ENCODE measurements around the gene DCAF5. TPM values are rescaled to one million over a fixed set of nuclear protein-coding genes. Genes with fewer than 3 reads are reported as not detected.

The DCAF5 gene
- total and polyA plus RNA-seq, 2 of the 8 experiments (the other 6 are each of a cell fraction or from before 2014, with no cell fraction given): 24.3 to 31.0 TPM

- Histone ChIP-seq H3K18ac (ENCODE audit: extremely low read depth, low read length) (no peak overlapping the region), H2BK5ac (ENCODE audit: low read depth, low read length) (no peak overlapping the region), H2BK15ac (ENCODE audit: low read length) (no peak overlapping the region), H2BK120ac (replicated peaks; ENCODE audit: low read depth, low read length) (no peak overlapping the region), H4K20me1 (replicated peaks in 1 of 2; ENCODE audit: control insufficient read depth in 1 of 2, insufficient read depth in 2 of 2, low read length in 2 of 2) (peaks cover 0 to 1% of the 10 kb centered on the region in 2 experiments), H2BK20ac (ENCODE audit: low read length) (no peak overlapping the region), H3K14ac (ENCODE audit: insufficient read length) (no peak overlapping the region), H2AK5ac (ENCODE audit: low read depth, low read length) (no peak overlapping the region), H2AFZ (ENCODE audit: low read length) (no peak overlapping the region), H3K36me3 (ENCODE audit: control insufficient read depth in 2 of 4, insufficient read depth in 4 of 4, low read length in 3 of 4) (peaks cover 0 to 4% (median 0%) of the 10 kb centered on the region in 4 experiments; a peak in 2 of 8 replicates), H2BK12ac (ENCODE audit: low read depth, low read length) (no peak overlapping the region), H3K4me3 (ENCODE audit: extremely low read depth in 1 of 4, insufficient read depth in 2 of 4, low read depth in 3 of 4, low read length in 4 of 4) (no peak overlapping the region), H3K79me2 (ENCODE audit: control insufficient read depth in 1 of 2, insufficient read depth in 2 of 2, low read length in 2 of 2) (no peaks in the 10 kb centered on the region), H4K91ac (replicated peaks; ENCODE audit: insufficient read length, low read length) (no peak overlapping the region), H3K9ac (replicated peaks in 1 of 4; ENCODE audit: extremely low read depth in 1 of 4, low read depth in 3 of 4, low read length in 3 of 4) (no peak overlapping the region), H3K27me3 (replicated peaks in 1 of 4; ENCODE audit: control insufficient read depth in 3 of 4, extremely low read depth in 1 of 4, insufficient read depth in 3 of 4, low read length in 3 of 4) (no peaks in the 10 kb centered on the region), H3K9me3 (ENCODE audit: insufficient read depth in 2 of 2, low read depth in 1 of 2, low read length in 1 of 2) (no peaks in the 10 kb centered on the region), H3K27ac (ENCODE audit: low read depth, low read length) (no peak overlapping the region), H3K23ac (ENCODE audit: insufficient read length) (no peak overlapping the region), H4K5ac (ENCODE audit: insufficient read length, low read depth, low read length) (no peak overlapping the region), H3K56ac (replicated peaks; ENCODE audit: insufficient read length, low read depth, low read length) (no peak overlapping the region), H3K4ac (replicated peaks; ENCODE audit: insufficient read length, low read depth, low read length) (no peak overlapping the region), H3K23me2 (ENCODE audit: low read depth, low read length) (no peaks in the 10 kb centered on the region), H3K4me1 (replicated peaks in 1 of 4; ENCODE audit: control insufficient read depth in 3 of 4, insufficient read depth in 4 of 4, low read length in 3 of 4) (no peaks in the 10 kb centered on the region; a peak in 1 of 7 replicates), H3K79me1 (ENCODE audit: low read depth, low read length) (no peaks in the 10 kb centered on the region; the same call in 1 of the 2 replicates), H3K4me2 (ENCODE audit: insufficient read depth in 1 of 2, low read depth in 2 of 2, low read length in 2 of 2) (no peak overlapping the region), H4K8ac (ENCODE audit: extremely low read depth, insufficient read depth, low read length) (no peak overlapping the region)
- WGBS, 2 experiments (ENCODE audit: extremely low coverage in 1 of 2, insufficient coverage in 1 of 2, insufficient read length in 1 of 2, insufficient replicate concordance in 2 of 2, low coverage in 1 of 2, low lambda C conversion rate in 2 of 2, missing lambda C conversion rate in 1 of 2): 97% methylated on average over 4 of the region's 4 CpGs; no CpG with 5 or more reads in 1 of the 2 experiments
- ChIA-PET CTCF (ENCODE audit: partially characterized antibody) (interaction anchor here (1.1 to 2.3 kb wide), 4 partner anchors 11 to 168 kb away, joined by 3 to 8 read pairs (median 4); no protein-coding TSS in a partner anchor), POLR2A (ENCODE audit: partially characterized antibody) (no interaction called here)
- no peak for TF ChIP-seq YY1 (IDR thresholded peaks at IDR 0.05; ENCODE audit: low read depth, low read length)
- TF ChIP-seq KDM1A (IDR thresholded peaks at IDR 0.05; ENCODE audit: borderline replicate concordance, low read length): no peak
- TF ChIP-seq PHF8 (conservative IDR thresholded peaks at IDR 0.05; ENCODE audit: low read depth, low read length): no peak
- TF ChIP-seq SUZ12 (IDR thresholded peaks at IDR 0.05; ENCODE audit: low read length): no peak
- TF ChIP-seq KDM4A (IDR thresholded peaks at IDR 0.05; ENCODE audit: low read depth, low read length, severe bottlenecking): no peak
- TF ChIP-seq RFX5 (IDR thresholded peaks at IDR 0.05; ENCODE audit: borderline replicate concordance, low read depth, low read length): no peak
- no peak for TF ChIP-seq RXRA (IDR thresholded peaks at IDR 0.05; ENCODE audit: insufficient read depth, low read depth, low read length)
- no peak for TF ChIP-seq SRF (IDR thresholded peaks at IDR 0.05; ENCODE audit: low read depth, low read length)
- TF ChIP-seq SP2 (IDR thresholded peaks at IDR 0.05; ENCODE audit: low read length): no peak
- FAIRE-seq (no peak), DNase-seq (ENCODE audit: low read depth in 1 of 2, low spot score in 2 of 2) (no peak)
Measured at GRCh38 chr14:69079188-69079742, 73.7 kb downstream of the DCAF5 start.
